ENCODE measurements around the gene ZNF444. TPM values are rescaled to one million over a fixed set of nuclear protein-coding genes. Genes with fewer than 3 reads are reported as not detected.

ZNF444 gene
- total RNA-seq = 13.5 TPM

GRCh38 chr19:56140583-56141416, at the start of gene ZNF444:
Gene ZNF444 (plus strand): TSS chr19:56141287. CDS start chr19:56146912, 5,625 bp downstream.

GRCh38 chr19:56121180-56122167, 19.6 kb upstream of the ZNF444 start, which contains the start of gene ZNF787:
Gene ZNF787 (minus strand): TSS chr19:56121295. CDS start chr19:56103217, 18,078 bp downstream.

GRCh38 chr19:56175861-56176307, 34.8 kb downstream of the ZNF444 start, which contains the start of gene GALP:
Gene GALP (plus strand): TSS chr19:56176008. CDS start chr19:56177109, 1,101 bp downstream.

GRCh38 chr19:56197646-56198045, 56.6 kb downstream of the ZNF444 start, which contains the start of gene ZSCAN5B:
Gene ZSCAN5B (minus strand): TSS chr19:56197783. CDS start chr19:56193052, 4,731 bp downstream.

GRCh38 chr19:56201973-56202372, 60.9 kb downstream of the ZNF444 start, which contains the start of gene ZSCAN5C:
Gene ZSCAN5C (plus strand): TSS chr19:56202273. CDS start chr19:56205914, 3,641 bp downstream.

Small RNA genes within 50 kb of the gene (small RNA-seq; reads per million reads assigned to genes)
- gene AC024580.2 (ENCODE audit: low replicate concordance) (not detected), gene RF00019 (ENCODE audit: low replicate concordance) (not detected)

Other genes with a start within 250 kb of the ZNF444 start
- gene NLRP13, start 209.0 kb upstream of the ZNF444 start, total RNA-seq = not detected
- not detected for gene NLRP8, start 193.5 kb upstream of the ZNF444 start, total RNA-seq
- not detected for gene NLRP5, start 154.5 kb upstream of the ZNF444 start, total RNA-seq
- gene ZNF787, start 20.0 kb upstream of the ZNF444 start, total RNA-seq = 14.4 TPM
- not detected for gene GALP, start 34.7 kb downstream of the ZNF444 start, total RNA-seq
- not detected for gene ZSCAN5B, start 56.5 kb downstream of the ZNF444 start, total RNA-seq
- gene ZSCAN5C, start 61.0 kb downstream of the ZNF444 start, total RNA-seq = not detected
- not detected for gene EDDM13, start 131.5 kb downstream of the ZNF444 start, total RNA-seq
- gene ZSCAN5A, start 173.6 kb downstream of the ZNF444 start, total RNA-seq = 10.0 TPM